ENCODE measurements around the gene MYCN. TPM values are rescaled to one million over a fixed set of nuclear protein-coding genes. Genes with fewer than 3 reads are reported as not detected.

Gene MYCN
- total and polyA plus RNA-seq, 2 of the 8 experiments (the other 6 are each of a cell fraction or from before 2014, with no cell fraction given), result 87.8 to 137 TPM

GRCh38 chr2:15979759-15980604, 39.6 kb downstream of the MYCN start:
- H4K20me1 ChIP-seq (replicated peaks in 1 of 2; ENCODE audit: control insufficient read depth in 1 of 2, insufficient read depth in 2 of 2, low read length in 2 of 2), result no peaks in the 10 kb centered on the region
- H3K14ac ChIP-seq (ENCODE audit: insufficient read length), result no peak overlapping the region
- no peak overlapping the region for H3K4me3 ChIP-seq (ENCODE audit: extremely low read depth in 1 of 4, insufficient read depth in 2 of 4, low read depth in 3 of 4, low read length in 4 of 4)
- 0 out of 2 replicates have a peak overlapping the region, but pooled peaks have one; percentile 76 for H2BK15ac ChIP-seq (ENCODE audit: low read length)
- 58% methylated on average over 9 of the region's 9 CpGs; no CpG with 5 or more reads in 1 of the 2 experiments for WGBS, 2 experiments (ENCODE audit: extremely low coverage in 1 of 2, insufficient coverage in 1 of 2, insufficient read length in 1 of 2, insufficient replicate concordance in 2 of 2, low coverage in 1 of 2, low lambda C conversion rate in 2 of 2, missing lambda C conversion rate in 1 of 2)
- DNase-seq (ENCODE audit: low read depth in 1 of 2, low spot score in 2 of 2) (no peak), FAIRE-seq (peak; percentile 92)
- peak overlapping the region; percentile 98 for H2BK20ac ChIP-seq (ENCODE audit: low read length)
- CTCF ChIA-PET (ENCODE audit: partially characterized antibody), result interaction anchor here (0.9 to 1.8 kb wide), 3 partner anchors 40 to 302 kb away, joined by 3 to 6 read pairs (median 4); partner anchors contain the start of gene MYCN
- POLR2A ChIA-PET (ENCODE audit: partially characterized antibody), result interaction anchor here (0.6 to 2.1 kb wide), 8 partner anchors 10 to 174 kb away, joined by 3 to 8 read pairs (median 3); no protein-coding TSS in a partner anchor
- H3K27me3 ChIP-seq (replicated peaks in 1 of 4; ENCODE audit: control insufficient read depth in 3 of 4, extremely low read depth in 1 of 4, insufficient read depth in 3 of 4, low read length in 3 of 4), result no peaks in the 10 kb centered on the region; a peak in 1 of 7 replicates
- no peak overlapping the region for H3K9ac ChIP-seq (replicated peaks in 1 of 4; ENCODE audit: extremely low read depth in 1 of 4, low read depth in 3 of 4, low read length in 3 of 4)
- H3K79me2 ChIP-seq (ENCODE audit: control insufficient read depth in 1 of 2, insufficient read depth in 2 of 2, low read length in 2 of 2), result no peaks in the 10 kb centered on the region
- peak overlapping the region; percentile 88 for H2BK12ac ChIP-seq (ENCODE audit: low read depth, low read length)
- no peaks in the 10 kb centered on the region for H3K23me2 ChIP-seq (ENCODE audit: low read depth, low read length)
- peak overlapping the region; percentile 61 for H2BK120ac ChIP-seq (replicated peaks; ENCODE audit: low read depth, low read length)
- H3K4me2 ChIP-seq (ENCODE audit: insufficient read depth in 1 of 2, low read depth in 2 of 2, low read length in 2 of 2), result peak overlapping the region in 1 of 2 experiments; percentile 53; a peak in 2 of 4 replicates
- peak overlapping the region; percentile 93 for H4K91ac ChIP-seq (replicated peaks; ENCODE audit: insufficient read length, low read length)
- no peaks in the 10 kb centered on the region for H3K79me1 ChIP-seq (ENCODE audit: low read depth, low read length)
- H3K4ac ChIP-seq (replicated peaks; ENCODE audit: insufficient read length, low read depth, low read length), result no peak overlapping the region
- no peak overlapping the region for H2AK5ac ChIP-seq (ENCODE audit: low read depth, low read length)
- no peak overlapping the region for H2AFZ ChIP-seq (ENCODE audit: low read length)
- H3K9me3 ChIP-seq (ENCODE audit: insufficient read depth in 2 of 2, low read depth in 1 of 2, low read length in 1 of 2), result no peaks in the 10 kb centered on the region
- H3K56ac ChIP-seq (replicated peaks; ENCODE audit: insufficient read length, low read depth, low read length), result no peak overlapping the region
- peak overlapping the region; percentile 95 for H4K5ac ChIP-seq (ENCODE audit: insufficient read length, low read depth, low read length)
- H2BK5ac ChIP-seq (ENCODE audit: low read depth, low read length), result peak overlapping the region; percentile 96
- H3K23ac ChIP-seq (ENCODE audit: insufficient read length), result no peak overlapping the region
- no peaks in the 10 kb centered on the region for H3K36me3 ChIP-seq (ENCODE audit: control insufficient read depth in 2 of 4, insufficient read depth in 4 of 4, low read length in 3 of 4)
- H3K27ac ChIP-seq (ENCODE audit: low read depth, low read length), result peak overlapping the region; percentile 7; the same call in 1 of the 2 replicates
- H3K18ac ChIP-seq (ENCODE audit: extremely low read depth, low read length), result peak overlapping the region; percentile 93; the same call in 1 of the 2 replicates
- H4K8ac ChIP-seq (ENCODE audit: extremely low read depth, insufficient read depth, low read length), result no peak overlapping the region
- H3K4me1 ChIP-seq (replicated peaks in 1 of 4; ENCODE audit: control insufficient read depth in 3 of 4, insufficient read depth in 4 of 4, low read length in 3 of 4), result peaks cover 1 to 17% (median 6%) of the 10 kb centered on the region in 4 experiments; a peak in 5 of 7 replicates
- TF ChIP-seq ASH2L (IDR thresholded peaks at IDR 0.05; ENCODE audit: low read length), result peak; percentile 89
- no peak for TF ChIP-seq FOSL1 (IDR thresholded peaks at IDR 0.05; ENCODE audit: insufficient read depth, low read depth, low read length)
- no peak for TF ChIP-seq BACH1 (IDR thresholded peaks at IDR 0.05; ENCODE audit: low read length)
- TF ChIP-seq HDAC2 (IDR thresholded peaks at IDR 0.05; ENCODE audit: borderline replicate concordance in 1 of 2, low read depth in 2 of 2, low read length in 2 of 2), result peak in 1 of 2 experiments; percentile 98; a peak in 1 of 4 replicates
- no peak for TF ChIP-seq SIRT6 (IDR thresholded peaks at IDR 0.05; ENCODE audit: low read length)
- no peak for TF ChIP-seq SP1 (IDR thresholded peaks at IDR 0.05; ENCODE audit: low read depth, low read length)
- TF ChIP-seq EZH2 (IDR thresholded peaks at IDR 0.05; ENCODE audit: low read depth, low read length, severe bottlenecking), result no peak
- 0 out of 2 replicates have a peak, but pooled peaks have one; percentile 31 for TF ChIP-seq MAX (IDR thresholded peaks at IDR 0.05)
- TF ChIP-seq POU5F1 (IDR thresholded peaks at IDR 0.05; ENCODE audit: low read depth, low read length), result no peak
- TF ChIP-seq CTBP2 (IDR thresholded peaks at IDR 0.05; ENCODE audit: borderline replicate concordance, insufficient read depth, insufficient read length, low read length), result no peak
- no peak for TF ChIP-seq CBX8 (IDR thresholded peaks at IDR 0.05; ENCODE audit: borderline replicate concordance, low read depth, low read length)
